ENCODE data around the gene BAMBI.

The BAMBI gene

GRCh38 chr10:28669227-28670173 lies 7.8 kb upstream of the BAMBI start:
- H3K36me3 Mint-ChIP-seq (ENCODE audit: low read depth): no peaks in the 10 kb centered on the region
- peaks cover 5% of the 10 kb centered on the region for H3K9me3 Mint-ChIP-seq
- peak overlapping the region; percentile 94 for H3K4me3 Mint-ChIP-seq
- H3K27ac Mint-ChIP-seq: no peak overlapping the region
- no peak for DNase-seq
- peaks cover 23% of the 10 kb centered on the region for H3K27me3 Mint-ChIP-seq (ENCODE audit: low read depth, poor library complexity)
- H3K4me1 Mint-ChIP-seq: peaks cover 30% of the 10 kb centered on the region
- TF ChIP-seq, protein P1, sequence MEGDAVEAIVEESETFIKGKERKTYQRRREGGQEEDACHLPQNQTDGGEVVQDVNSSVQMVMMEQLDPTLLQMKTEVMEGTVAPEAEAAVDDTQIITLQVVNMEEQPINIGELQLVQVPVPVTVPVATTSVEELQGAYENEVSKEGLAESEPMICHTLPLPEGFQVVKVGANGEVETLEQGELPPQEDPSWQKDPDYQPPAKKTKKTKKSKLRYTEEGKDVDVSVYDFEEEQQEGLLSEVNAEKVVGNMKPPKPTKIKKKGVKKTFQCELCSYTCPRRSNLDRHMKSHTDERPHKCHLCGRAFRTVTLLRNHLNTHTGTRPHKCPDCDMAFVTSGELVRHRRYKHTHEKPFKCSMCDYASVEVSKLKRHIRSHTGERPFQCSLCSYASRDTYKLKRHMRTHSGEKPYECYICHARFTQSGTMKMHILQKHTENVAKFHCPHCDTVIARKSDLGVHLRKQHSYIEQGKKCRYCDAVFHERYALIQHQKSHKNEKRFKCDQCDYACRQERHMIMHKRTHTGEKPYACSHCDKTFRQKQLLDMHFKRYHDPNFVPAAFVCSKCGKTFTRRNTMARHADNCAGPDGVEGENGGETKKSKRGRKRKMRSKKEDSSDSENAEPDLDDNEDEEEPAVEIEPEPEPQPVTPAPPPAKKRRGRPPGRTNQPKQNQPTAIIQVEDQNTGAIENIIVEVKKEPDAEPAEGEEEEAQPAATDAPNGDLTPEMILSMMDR (IDR thresholded peaks at IDR 0.05): no peak

GRCh38 chr10:28674782-28675181 lies 2.5 kb upstream of the BAMBI start:
- no peak for DNase-seq
- Mint-ChIP-seq H3K27me3 (ENCODE audit: low read depth, poor library complexity) (peaks cover 16% of the 10 kb centered on the region), H3K27ac (no peak overlapping the region), H3K36me3 (ENCODE audit: low read depth) (no peaks in the 10 kb centered on the region), H3K4me1 (peaks cover 28% of the 10 kb centered on the region), H3K9me3 (peaks cover 1% of the 10 kb centered on the region), H3K4me3 (no peak overlapping the region)
- TF ChIP-seq, protein P1 (IDR thresholded peaks at IDR 0.05): no peak

GRCh38 chr10:28676326-28676967 lies 874 bp upstream of the BAMBI start:
- Mint-ChIP-seq H3K36me3 (ENCODE audit: low read depth) (no peaks in the 10 kb centered on the region), H3K27ac (no peak overlapping the region), H3K4me1 (peaks cover 43% of the 10 kb centered on the region), H3K27me3 (ENCODE audit: low read depth, poor library complexity) (peaks cover 13% of the 10 kb centered on the region), H3K4me3 (peak overlapping the region; percentile 90), H3K9me3 (no peaks in the 10 kb centered on the region)
- peak; percentile 54 for DNase-seq
- TF ChIP-seq, protein P1 (IDR thresholded peaks at IDR 0.05): no peak

DNA sequence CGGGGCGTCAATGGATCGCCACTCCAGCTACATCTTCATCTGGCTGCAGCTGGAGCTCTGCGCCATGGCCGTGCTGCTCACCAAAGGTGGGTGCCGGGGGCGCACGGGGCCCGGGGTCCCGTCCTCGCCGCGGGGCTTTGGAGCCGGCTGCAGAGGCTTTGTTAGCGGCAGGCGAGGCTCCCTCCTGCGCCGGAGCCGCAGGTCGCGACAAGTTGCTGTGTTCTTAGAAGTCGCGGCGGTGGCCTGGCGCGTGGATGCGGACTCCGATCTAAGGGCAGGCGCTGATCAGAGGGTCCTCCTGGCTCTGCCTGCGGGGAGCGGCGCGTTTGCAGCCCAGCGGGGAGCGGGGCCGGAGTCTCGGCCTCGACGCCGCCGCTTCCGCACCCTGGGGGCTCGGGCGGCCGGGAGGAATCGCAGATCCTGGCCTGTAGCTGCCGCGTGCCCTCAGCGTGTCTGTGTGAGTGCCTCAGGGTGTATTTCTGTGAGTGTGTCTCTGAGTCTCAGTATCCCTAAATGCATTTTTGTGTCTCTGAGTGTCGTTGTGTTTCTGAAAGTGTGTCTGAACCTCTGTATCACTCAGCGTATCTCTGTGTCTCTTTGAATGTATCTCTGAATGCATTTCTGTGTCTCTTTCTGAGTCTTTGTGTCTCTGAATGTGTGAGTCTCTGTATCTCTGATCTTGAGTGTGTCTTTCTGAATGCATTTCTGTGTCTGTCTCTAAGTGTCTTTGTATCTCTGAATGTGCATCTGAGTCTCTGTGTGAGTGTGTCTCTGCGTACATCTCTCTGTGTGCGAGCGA lies 766 bp downstream of the BAMBI start:
- H3K36me3 Mint-ChIP-seq (ENCODE audit: low read depth): peaks cover 12% of the 10 kb centered on the region
- peaks cover 13% of the 10 kb centered on the region for H3K27me3 Mint-ChIP-seq (ENCODE audit: low read depth, poor library complexity)
- TF ChIP-seq, protein P1 (IDR thresholded peaks at IDR 0.05): no peak
- H3K9me3 Mint-ChIP-seq: no peaks in the 10 kb centered on the region
- DNase-seq: peak; percentile 59
- peaks cover 59% of the 10 kb centered on the region for H3K4me1 Mint-ChIP-seq
- peak overlapping the region; percentile 96 for H3K4me3 Mint-ChIP-seq
- H3K27ac Mint-ChIP-seq: peak overlapping the region; percentile 49

- no peak overlapping the region for H3K27ac Mint-ChIP-seq
- no peaks in the 10 kb centered on the region for H3K9me3 Mint-ChIP-seq
- no peak for DNase-seq
- peaks cover 64% of the 10 kb centered on the region for H3K4me1 Mint-ChIP-seq
- H3K36me3 Mint-ChIP-seq (ENCODE audit: low read depth): peaks cover 18% of the 10 kb centered on the region
- peaks cover 13% of the 10 kb centered on the region for H3K27me3 Mint-ChIP-seq (ENCODE audit: low read depth, poor library complexity)
- TF ChIP-seq, protein P1 (IDR thresholded peaks at IDR 0.05): no peak
- H3K4me3 Mint-ChIP-seq: peak overlapping the region; percentile 96
Observed at GRCh38 chr10:28678687-28679457, 1.6 kb downstream of the BAMBI start.

Data from nephron progenitor cell (in vitro differentiated cells).